NCI-H2107 (cell line): ENCODE data around the gene PHRF1.

ENCODE experiments used
- DNase-seq: peaks from one replicate; lab custom pipeline; 2025; lab: John Stamatoyannopoulos, UW

PHRF1 gene

DNA sequence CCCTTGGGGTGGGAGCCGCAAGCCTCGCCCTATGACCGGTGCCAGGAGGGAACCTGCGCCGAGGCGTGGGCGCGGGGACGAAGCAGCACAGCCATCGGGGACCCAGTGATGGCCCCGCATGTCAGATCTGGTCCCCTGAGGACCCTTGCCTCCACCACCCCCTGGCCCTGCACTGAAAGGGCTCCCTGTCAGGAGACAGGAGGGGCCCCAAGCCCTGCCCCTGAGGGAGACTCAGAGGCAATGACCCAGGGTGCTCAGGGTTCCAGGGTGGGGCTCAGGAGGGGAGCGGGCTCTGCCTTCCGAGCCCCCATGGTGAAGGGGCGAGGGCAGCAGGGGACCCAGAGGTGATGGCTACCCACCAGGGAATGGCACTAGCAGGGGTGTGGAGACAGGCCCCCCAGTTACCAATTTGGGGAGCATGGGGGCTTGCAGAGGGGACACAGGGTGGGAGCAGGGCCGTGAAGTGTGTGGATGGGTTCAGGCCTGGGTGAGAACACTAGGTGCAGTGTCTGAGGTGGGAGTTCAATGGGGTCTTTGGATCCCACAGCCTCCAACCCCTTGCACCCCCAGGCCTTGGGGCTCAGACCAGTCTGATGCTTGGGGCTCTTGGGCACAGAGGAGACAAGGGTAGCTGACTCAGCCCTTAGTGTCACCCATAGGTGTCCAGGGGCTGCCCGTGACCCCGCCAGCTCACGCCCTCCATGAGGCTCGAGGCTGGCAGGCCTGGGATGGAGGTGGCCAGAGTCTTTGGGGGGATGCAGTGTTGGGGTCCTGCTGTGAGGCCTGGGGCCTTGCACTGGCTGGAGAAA, 38.4 kb upstream of the PHRF1 start:
- DNase-seq, result no peak

DNA sequence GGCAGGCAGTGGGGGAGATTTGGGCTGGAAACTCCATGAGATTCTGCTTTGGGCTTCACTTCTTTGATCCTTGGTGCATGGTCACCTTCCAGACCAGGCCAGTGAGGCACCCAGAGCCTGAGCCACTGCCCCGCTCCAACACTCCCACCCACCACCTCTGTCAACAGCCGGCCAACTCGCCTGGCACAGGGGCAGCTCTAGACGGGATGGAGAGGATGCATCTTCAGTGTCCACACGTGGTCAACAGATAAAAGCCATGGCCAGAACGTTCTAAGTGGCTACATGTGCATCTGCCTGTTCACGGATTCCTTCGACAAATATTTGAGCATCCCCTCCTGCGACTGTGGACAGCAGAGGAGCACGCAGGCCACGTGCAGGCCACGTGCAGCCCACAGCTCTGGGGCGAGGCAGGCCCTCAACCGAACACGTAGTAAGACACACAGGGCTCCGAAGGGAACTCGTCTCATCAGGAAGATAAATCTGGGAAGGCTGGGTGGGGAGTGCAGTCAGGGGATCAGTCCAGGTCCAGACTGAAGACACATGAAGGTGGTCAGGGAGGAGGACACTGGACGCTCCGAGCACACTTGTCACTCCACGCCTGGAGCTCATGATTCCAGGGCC, 37.7 kb upstream of the PHRF1 start:
- no peak for DNase-seq

DNA sequence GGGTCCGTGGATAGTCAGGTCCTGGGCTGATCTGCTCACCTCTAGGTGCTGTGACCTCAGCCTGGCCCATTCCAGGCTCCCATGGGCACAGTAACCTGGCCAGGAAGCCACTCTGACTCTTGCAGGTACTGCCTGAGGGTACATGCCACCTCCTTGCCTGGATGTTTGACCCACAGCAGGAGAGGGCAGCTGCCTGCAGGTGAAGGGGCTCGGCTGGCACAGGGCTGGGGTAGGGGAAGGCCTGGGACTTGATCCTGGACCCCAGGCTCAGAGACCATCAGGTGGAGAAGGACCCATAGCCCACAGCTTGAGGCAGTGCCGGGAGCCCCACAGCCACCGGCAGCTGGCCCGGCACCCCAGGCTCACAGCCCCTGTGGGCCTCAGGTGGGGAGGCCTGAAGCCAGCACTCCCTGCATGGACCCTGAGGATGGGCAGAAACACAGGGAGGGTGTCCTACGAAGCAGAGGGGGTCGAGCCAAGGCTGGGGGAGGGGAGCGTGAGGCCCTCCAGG, 36.2 kb upstream of the PHRF1 start:
- no peak for DNase-seq

DNA sequence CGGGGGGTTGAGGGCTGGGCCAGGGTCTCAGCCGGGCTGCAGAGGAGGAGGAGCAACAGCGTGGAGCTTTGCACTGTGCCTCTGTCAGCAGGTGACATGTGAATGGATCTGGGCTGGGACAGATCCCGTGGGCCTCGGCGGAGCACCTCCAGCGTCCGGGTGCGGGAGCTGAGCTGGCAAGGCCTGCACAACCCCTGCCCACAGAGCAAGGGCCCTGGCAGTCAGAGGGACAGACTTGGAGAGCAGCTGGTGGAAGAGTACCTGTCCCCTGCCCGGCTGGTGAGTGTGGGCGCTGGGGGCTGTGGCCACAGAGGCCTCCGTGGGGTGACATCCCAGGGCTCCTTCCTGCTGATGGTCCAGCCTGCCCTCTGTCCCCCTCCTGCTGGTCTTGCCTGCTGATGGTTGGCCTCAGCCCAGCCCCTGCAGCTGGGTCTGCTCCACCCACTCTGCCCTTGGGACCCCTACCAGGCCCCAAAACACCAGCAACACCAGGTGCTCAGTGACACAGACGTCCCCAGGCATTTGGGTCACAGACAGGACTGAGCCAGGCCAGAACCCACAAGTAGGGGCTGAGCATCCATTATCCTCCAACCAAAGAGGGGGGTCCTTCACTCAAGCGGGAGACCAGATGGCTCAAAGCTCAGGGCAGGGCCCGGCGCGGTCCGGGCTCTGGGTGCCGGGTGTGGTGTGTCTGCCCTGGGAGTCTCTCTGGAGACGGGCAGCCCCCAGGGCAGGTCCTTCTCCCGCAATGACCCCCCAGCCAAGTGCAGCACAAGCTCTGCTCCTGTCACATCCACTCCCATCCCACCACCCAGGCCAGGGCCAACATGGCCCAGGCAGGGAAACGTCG, 35.5 kb upstream of the PHRF1 start:
- DNase-seq, result no peak

DNA sequence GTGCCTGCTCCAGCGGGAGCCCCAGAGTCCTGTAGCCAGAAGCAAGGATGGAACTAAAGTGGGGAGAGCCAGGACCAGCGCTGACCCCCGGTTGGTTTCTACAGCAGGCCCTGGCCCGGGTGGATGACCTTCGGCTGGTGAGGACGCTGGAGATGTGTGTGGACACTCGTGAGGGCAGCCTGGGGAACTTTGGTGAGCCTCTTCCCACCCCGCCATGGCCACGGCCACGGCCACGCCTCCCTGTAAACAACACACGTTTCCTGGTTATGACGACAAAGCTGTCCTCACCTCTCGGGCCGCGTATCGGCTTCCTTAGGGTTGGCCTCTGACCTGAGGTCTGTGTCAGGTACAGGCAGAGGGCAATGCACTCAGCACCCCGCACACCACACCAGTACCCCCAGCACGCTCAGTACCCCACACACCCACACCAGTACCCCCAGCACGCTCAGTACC, 34.8 kb upstream of the PHRF1 start:
- DNase-seq, result no peak

DNA sequence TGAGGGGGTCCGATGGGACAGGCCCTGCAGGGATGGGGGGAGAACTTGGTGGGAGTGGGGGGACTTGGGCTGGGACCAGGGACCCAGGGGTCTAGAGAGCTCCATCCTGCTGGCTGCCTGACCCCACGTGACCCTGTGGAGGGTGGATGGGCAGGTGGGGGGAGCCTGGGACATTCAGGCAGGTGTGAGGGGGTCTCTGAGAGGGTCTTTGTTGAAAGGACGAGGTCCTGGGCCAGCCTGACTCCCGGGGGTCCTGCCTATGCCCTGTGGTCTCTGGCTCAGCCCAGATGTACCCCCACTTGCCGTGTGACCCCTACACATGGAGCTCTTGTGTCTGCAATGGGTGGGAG, 31.5 kb upstream of the PHRF1 start:
- no peak for DNase-seq

DNA sequence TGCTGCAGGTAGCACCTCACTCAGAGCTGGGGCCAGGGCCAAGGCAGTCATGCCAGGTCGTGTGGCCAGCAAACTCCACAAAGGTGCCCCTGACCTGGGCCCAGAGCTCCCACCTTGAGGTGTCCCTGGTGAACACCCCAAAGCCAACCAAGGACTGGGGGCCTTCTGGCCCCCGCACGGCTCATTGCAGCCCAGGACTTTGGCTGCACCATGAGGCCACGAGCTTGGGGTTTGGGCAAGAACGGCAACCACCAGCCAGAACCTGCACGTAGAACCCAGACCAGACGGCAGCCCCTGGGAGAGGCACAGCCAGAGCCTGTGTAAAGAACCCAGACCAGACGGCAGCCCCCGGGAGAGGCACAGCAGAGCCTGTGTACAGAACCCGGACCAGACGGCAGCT, 31.1 kb upstream of the PHRF1 start:
- DNase-seq, result no peak

DNA sequence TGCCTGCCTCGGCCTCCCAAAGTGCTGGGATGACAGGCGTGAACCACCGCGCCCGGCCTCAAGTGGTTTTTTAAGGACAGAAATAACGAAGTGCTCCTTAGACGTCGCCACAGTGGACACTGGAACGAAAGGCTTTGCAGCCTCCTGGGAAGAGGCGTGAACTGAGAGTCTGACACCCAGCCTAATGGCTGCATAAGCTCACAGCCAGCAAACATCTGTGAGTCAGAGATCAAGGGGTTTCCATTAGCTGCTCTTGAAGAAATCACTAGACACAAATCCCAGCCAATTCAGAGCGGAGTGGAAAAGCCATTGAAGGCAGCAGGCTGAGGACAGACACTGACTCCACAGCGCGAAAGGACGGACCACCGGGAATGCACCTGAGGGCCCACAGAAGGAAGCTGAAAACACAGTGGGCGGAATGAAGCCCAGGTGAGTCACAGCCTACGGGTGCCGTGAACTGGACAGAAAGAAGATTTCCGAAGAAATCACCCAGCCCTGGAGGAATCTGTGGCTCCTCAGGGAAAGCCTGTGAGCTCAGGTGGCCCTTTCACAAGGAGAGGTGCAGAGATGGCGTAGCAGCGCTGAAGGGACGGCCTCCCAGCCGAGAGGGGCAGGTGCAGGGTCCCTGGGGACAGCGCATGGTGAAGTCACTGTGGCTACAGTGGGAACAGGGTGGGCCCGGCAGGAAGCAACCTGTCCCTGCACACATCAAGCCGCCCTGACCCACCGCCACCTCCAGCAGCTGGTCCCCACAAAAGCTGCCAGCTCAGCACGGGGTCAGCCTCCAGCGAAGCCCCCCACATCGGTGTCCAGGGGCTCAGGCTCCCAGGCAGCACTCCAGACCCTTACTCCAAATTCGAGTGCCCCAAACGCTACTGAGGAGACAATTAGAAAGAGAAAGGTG, 27.3 kb upstream of the PHRF1 start:
- peak; percentile 80 for DNase-seq

DNA sequence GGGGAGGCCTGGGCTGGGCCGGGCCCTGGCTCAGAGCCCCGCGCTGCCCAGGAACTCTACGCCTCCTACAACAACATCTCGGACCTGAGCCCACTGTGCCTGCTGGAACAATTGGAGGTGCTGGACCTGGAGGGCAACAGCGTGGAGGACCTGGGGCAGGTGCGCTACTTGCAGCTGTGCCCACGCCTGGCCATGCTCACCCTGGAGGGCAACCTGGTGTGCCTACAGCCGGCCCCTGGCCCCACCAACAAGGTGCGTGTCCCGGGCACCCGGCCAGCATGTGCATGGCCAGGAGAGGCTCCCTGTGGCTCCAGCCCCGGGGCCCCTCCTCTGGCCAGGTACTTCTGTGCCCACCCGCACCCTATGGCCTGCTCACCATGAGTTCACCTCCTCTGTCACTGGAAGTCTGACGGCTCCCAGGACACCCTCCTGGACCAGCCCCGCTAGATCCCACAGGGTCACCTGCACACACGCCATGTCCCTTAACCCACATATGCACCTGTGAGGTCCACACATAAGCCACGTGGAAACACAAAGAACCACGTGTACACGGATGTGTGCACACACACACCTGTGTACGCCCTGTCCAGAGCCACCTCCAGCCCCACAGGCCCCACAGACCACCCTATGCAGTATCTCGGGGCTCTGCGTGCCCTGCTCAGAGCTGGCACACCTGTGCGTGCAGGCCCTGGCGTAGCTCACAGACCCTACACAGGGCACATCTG, 26.1 kb upstream of the PHRF1 start:
- DNase-seq, result no peak

DNA sequence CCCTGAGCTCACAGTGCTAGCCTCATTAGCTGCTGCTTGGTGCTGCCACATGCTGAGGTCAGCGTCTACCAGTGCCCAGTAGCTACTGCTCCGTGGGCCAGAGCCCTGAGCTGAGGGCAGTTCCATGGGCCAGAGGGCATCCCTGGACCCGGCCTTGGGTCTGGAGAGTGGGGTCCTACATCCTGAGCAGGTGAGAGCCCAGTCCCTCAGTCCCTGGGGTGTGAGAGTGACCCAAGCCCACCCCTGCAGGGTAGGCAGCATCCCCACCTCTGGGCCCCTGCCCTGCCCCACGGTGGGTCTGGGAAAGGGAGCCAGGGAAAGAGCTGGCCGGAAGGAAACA, 25.6 kb upstream of the PHRF1 start:
- DNase-seq, result no peak

DNA sequence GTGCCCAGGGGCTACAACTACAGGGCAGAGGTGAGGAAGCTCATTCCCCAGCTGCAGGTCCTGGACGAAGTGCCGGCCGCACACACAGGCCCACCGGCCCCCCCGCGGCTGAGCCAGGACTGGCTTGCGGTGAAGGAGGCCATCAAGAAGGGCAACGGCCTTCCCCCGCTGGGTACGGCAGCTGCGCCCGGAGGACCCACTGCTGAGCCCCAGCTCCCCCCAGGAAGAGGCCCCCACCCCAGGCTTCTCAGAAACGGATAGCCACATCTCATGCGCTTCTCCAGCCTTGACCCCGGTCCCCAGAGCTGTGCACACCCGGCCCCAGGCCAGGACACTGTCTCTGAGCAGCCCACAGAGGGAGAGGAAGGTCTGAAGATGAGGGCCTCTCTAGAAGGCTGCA, 25.1 kb upstream of the PHRF1 start:
- no peak for DNase-seq

DNA sequence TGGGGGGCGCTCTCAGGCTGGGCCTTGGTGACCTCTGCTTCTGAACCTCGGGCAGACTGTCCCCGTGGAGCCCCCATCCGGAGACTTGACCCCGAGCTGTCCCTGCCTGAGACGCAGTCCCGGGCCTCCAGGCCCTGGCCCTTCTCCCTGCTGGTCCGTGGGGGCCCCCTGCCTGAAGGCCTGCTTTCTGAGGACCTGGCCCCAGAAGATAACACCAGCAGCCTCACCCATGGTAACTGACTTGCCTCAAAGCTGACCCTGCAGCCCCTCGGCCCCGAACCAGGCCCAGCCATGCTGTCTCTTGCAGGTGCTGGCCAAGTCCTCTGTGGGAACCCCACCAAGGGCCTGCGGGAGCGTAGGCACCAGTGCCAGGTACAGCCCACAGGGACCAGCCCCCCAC, 24.7 kb upstream of the PHRF1 start:
- DNase-seq, result no peak

DNA sequence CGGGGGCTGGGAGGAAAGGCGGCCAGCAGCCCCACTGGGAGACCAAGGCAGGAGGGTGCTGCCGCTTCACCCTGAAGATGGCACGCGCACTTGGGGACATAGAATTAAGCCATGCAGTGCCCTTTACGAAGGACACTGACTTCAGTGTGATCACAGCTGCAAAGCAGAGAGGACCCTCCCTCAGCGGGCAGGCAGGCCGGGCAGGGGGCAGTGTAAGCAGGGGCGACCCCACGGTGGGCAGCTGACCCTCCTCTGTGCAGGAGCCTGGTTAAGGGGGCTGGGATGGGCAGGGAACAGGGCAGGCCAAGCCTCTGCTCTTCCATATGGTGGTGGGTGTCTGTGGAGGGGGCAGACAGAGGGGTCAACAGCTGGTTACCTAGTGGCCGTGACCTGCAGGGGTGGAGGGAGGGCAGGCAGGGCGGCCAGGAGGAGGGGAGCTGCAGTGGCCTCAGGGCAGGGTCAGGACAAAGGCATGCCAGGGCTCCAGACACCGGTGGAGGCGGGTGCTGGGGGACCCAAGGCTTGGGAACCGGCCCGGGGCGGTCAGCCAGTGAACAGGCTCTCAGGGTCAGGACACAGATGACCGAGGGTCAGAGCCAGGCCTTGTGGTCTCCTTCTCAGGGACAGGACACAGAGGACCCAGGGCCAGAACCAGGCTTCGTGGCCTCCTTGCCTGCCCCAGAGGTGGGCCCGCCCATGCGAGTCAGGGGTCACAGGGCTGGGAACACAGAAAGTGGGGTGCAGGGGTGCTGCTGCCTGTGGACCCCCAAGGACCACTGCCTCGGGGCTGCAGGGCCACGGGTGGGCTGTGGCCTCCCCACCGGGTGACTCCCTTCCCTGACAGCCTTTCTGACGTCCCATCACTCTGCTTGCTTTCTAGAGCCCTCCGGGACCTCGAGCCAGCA, 22.9 kb upstream of the PHRF1 start:
- DNase-seq, result no peak

DNA sequence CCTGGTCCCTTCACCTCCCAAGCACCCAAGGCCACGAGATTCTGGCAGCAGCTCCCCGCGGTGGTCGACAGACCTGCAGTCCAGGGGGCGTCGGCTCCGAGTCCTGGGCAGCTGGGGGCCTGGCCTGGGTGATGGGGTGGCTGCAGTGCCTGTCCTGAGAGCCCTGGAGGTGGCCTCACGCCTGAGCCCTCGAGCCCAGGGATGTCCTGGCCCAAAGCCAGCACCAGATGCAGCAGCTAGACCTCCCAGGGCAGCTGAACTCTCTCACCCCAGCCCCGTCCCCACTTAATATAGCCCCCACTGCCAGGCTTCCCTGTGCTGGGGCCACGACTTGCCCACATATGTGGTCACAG, 22.3 kb upstream of the PHRF1 start:
- DNase-seq, result no peak

DNA sequence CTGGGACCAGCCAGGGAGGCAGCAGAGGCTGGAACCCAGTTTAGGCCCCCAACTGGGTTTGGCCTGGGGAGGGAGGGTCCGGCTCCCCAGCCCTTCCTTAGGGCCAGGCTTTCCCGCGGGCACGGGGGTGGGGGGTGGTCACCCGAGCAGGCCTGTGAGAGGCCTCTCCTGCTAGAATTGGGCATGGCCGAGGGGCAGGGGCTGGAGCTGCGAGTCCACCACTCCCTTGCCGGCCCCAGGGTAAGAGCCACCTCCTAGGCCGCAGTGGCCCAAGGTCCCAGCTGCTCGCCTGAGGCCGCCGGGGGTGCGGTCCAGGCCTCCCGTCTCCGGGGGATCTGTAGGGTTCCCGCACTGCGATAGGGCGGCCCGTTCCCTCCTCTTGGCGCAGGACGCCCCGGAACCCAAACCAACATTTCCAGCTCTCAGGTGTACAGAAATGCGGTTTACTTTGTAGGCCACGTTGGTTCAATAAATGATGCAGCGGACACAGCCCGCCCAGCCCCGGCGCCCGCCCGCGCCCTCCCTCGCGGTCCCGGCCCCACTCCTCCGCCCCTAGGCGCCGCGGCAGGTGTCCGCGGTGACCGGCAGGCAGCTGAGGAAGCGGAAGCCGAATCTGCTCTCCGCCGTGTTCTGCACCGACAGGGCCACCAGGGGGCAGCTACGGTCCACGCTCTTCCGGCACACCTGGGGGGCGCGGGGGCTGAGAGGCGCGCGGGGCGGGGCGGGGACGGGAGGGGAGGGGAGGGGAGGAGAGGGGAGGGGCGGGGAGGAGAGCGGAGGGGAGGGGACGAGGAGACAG, 21.6 kb upstream of the PHRF1 start:
- peak; percentile 84 for DNase-seq

DNA sequence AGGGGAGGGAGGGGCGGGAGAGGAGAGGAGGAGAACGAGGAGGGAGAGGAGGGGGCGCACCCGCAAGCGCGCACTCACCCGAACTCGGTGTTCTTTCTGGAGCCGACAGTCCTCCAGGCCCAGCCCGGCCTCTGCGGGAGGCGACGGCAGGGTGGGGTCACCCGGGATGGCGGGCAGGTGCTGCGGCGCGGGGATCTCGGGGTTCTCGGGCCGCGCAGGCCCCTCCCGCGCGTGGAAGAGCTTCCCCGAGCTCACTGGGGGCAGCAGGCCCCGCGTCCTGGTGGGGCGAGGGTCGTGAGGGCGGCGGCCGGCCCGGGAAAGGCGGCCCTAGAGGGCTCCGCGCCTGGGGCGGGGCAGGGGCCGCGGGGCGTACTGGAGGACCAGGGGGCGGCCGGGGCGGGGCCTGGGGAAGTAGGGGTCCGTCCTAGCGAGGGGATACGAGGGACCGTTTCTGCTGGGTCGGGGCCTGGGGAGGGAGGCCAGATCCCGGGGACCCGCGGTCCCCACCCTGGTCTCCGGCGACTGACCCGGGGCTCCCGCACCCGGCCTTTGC, 21.0 kb upstream of the PHRF1 start:
- no peak for DNase-seq

DNA sequence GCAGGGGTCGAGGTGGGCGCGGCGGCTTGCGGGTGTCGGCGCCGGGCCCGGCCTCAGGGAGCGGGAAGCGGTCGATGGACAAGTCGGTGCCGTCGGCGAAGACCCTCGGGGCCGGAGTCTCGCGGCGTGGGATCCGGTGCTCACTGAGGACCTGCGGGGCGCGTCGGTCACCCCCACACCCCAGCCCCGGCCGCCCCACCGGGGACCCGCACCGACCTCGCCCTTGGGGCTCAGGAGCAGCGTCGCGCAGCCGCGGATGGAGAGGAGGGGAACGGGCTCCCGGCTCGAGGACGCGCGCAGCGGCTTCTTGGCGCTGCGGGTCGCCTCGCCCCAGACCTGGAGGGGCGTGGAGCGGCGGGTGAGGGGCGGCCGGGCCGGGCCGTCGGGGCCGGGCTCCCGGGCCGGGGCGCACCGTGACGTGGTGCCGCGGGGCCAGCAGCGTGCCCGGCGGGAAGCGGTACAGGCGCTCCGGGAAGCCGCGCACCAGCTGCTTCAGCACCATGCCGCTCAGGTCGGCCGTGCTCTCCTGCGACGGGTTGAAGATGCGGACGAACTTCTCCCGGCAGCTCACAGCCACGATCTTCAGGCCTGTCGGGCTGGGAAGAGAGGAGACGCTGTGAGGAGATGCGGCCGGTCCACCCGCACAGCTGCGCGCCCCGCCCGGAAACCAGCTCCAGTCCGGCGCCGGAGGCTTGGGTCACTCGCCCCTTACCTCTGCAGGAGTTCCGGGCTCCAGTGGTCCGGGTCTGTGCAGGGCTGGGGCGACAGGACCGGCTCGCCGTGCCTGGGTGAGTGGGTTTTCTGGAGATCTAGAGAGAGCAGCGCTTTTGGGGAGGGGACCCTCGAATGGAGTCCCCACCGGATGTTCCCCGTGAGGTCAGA, 20.2 kb upstream of the PHRF1 start:
- DNase-seq, result no peak

DNA sequence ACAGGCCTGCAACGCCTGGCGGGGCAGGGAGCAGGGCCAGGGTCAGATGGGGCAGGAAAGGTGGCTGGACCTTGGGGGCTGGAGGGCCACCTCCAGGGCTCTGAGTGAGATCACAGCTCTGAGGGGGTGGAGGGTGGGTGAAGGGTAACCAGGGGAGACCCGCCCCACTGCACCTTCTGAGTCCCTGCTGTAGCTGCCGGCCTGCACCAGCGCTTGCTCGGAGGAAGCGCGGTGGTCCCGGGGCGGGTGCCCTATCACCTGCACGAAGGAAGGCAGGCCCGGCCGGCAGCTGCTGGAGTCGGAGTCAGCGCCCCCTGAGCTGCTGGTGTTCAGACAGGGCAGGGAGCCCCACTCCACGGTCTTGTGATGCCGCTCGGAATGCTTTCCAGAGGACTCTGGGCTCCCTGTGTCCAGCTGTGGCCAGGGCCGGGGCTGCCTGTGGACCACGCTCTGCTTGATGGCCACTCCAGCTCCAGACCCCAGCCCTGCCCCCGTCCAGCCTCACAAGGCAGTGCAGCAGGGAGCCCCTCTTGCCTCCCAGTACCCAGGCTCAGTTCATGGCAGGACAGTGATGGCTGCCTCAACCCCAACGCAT, 19.5 kb upstream of the PHRF1 start:
- no peak for DNase-seq
